ENCODE results near the gene NEK1. TPM values are rescaled to one million over a fixed set of nuclear protein-coding genes. Genes with fewer than 3 reads are reported as not detected.

Gene NEK1
- total and polyA plus RNA-seq, 2 of the 8 experiments (the other 6 are each of a cell fraction or from before 2014, with no cell fraction given): 3.9 to 11.7 TPM

GRCh38 chr4:169645627-169646026, 33.2 kb upstream of the NEK1 start:
- no peak overlapping the region for H2AFZ ChIP-seq (ENCODE audit: low read length)
- no peak for DNase-seq (ENCODE audit: low read depth in 1 of 2, low spot score in 2 of 2)
- no peak overlapping the region for H3K4me2 ChIP-seq (ENCODE audit: insufficient read depth in 1 of 2, low read depth in 2 of 2, low read length in 2 of 2)
- no peak for FAIRE-seq
- no peaks in the 10 kb centered on the region for H3K4me1 ChIP-seq (replicated peaks in 1 of 4; ENCODE audit: control insufficient read depth in 3 of 4, insufficient read depth in 4 of 4, low read length in 3 of 4)
- H3K23ac ChIP-seq (ENCODE audit: insufficient read length): no peak overlapping the region
- H3K4me3 ChIP-seq (ENCODE audit: extremely low read depth in 1 of 4, insufficient read depth in 2 of 4, low read depth in 3 of 4, low read length in 4 of 4): no peak overlapping the region
- H2BK20ac ChIP-seq (ENCODE audit: low read length): no peak overlapping the region
- H4K5ac ChIP-seq (ENCODE audit: insufficient read length, low read depth, low read length): no peak overlapping the region
- no peak overlapping the region for H2BK5ac ChIP-seq (ENCODE audit: low read depth, low read length)
- H4K20me1 ChIP-seq (replicated peaks in 1 of 2; ENCODE audit: control insufficient read depth in 1 of 2, insufficient read depth in 2 of 2, low read length in 2 of 2): peaks cover 0 to 3% of the 10 kb centered on the region in 2 experiments
- no peak overlapping the region for H2BK12ac ChIP-seq (ENCODE audit: low read depth, low read length)
- H3K79me1 ChIP-seq (ENCODE audit: low read depth, low read length): no peaks in the 10 kb centered on the region
- H3K27me3 ChIP-seq (replicated peaks in 1 of 4; ENCODE audit: control insufficient read depth in 3 of 4, extremely low read depth in 1 of 4, insufficient read depth in 3 of 4, low read length in 3 of 4): no peaks in the 10 kb centered on the region
- peaks cover 0 to 6% (median 0%) of the 10 kb centered on the region in 4 experiments; a peak in 1 of 8 replicates for H3K36me3 ChIP-seq (ENCODE audit: control insufficient read depth in 2 of 4, insufficient read depth in 4 of 4, low read length in 3 of 4)
- no peak overlapping the region for H3K14ac ChIP-seq (ENCODE audit: insufficient read length)
- TF ChIP-seq TAF7 (optimal IDR thresholded peaks at IDR 0.05; ENCODE audit: borderline replicate concordance, low read depth, low read length): no peak
- TF ChIP-seq CBX8 (IDR thresholded peaks at IDR 0.05; ENCODE audit: borderline replicate concordance, low read depth, low read length): no peak
- TF ChIP-seq EGR1 (IDR thresholded peaks at IDR 0.05; ENCODE audit: borderline replicate concordance, low read depth, low read length): no peak
- no peak for TF ChIP-seq TAF1 (IDR thresholded peaks at IDR 0.05; ENCODE audit: low read depth, low read length)
- no peak for TF ChIP-seq YY1 (IDR thresholded peaks at IDR 0.05; ENCODE audit: low read depth, low read length)
- TF ChIP-seq SP1 (IDR thresholded peaks at IDR 0.05; ENCODE audit: low read depth, low read length): no peak
- H3K4ac ChIP-seq (replicated peaks; ENCODE audit: insufficient read length, low read depth, low read length): no peak overlapping the region
- H4K91ac ChIP-seq (replicated peaks; ENCODE audit: insufficient read length, low read length): no peak overlapping the region
- no peak overlapping the region for H2AK5ac ChIP-seq (ENCODE audit: low read depth, low read length)
- WGBS, 2 experiments (ENCODE audit: extremely low coverage in 1 of 2, insufficient coverage in 1 of 2, insufficient read length in 1 of 2, insufficient replicate concordance in 2 of 2, low coverage in 1 of 2, low lambda C conversion rate in 2 of 2, missing lambda C conversion rate in 1 of 2): 92% methylated on average over 1 of the region's 1 CpG; no CpG with 5 or more reads in 1 of the 2 experiments
- H2BK120ac ChIP-seq (replicated peaks; ENCODE audit: low read depth, low read length): no peak overlapping the region
- no peaks in the 10 kb centered on the region for H3K9me3 ChIP-seq (ENCODE audit: insufficient read depth in 2 of 2, low read depth in 1 of 2, low read length in 1 of 2)
- no peak overlapping the region for H2BK15ac ChIP-seq (ENCODE audit: low read length)
- H3K18ac ChIP-seq (ENCODE audit: extremely low read depth, low read length): no peak overlapping the region
- no peak overlapping the region for H3K27ac ChIP-seq (ENCODE audit: low read depth, low read length)
- H3K23me2 ChIP-seq (ENCODE audit: low read depth, low read length): no peaks in the 10 kb centered on the region
- no peak overlapping the region for H3K9ac ChIP-seq (replicated peaks in 1 of 4; ENCODE audit: extremely low read depth in 1 of 4, low read depth in 3 of 4, low read length in 3 of 4)
- no peak overlapping the region for H3K56ac ChIP-seq (replicated peaks; ENCODE audit: insufficient read length, low read depth, low read length)
- CTCF ChIA-PET (ENCODE audit: partially characterized antibody): no interaction called here
- no peak overlapping the region for H4K8ac ChIP-seq (ENCODE audit: extremely low read depth, insufficient read depth, low read length)
- no peaks in the 10 kb centered on the region; a peak in 1 of 4 replicates for H3K79me2 ChIP-seq (ENCODE audit: control insufficient read depth in 1 of 2, insufficient read depth in 2 of 2, low read length in 2 of 2)
- POLR2A ChIA-PET (ENCODE audit: partially characterized antibody): no interaction called here
